Karpas-422 (cell line): ENCODE measurements around the gene NHERF2. TPM values are rescaled to one million over a fixed set of nuclear protein-coding genes. Genes with fewer than 3 reads are reported as not detected.
"Not testable (repeated sequence)": the region's sequence is repeated elsewhere in the genome, so short reads cannot be mapped to it uniquely, and the experiment has no call there.

ENCODE experiments used
- DNase-seq: peaks from one replicate; pipeline ENCODE4 v3.0.0-alpha.2; 2015
- H2AFZ ChIP-seq: fragments of 200-600 bp; sonication (generic); 2 replicates; pipeline ENCODE4 v1.6.1; 2014; ENCODE audit warnings: antibody characterized with exemption, low read length, mixed read lengths
- H3K27ac ChIP-seq: fragments of 200-600 bp; sonication (generic); 2 replicates; pipeline ENCODE4 v1.5.1; 2014; ENCODE audit warnings: mild to moderate bottlenecking, low read length, moderate library complexity
- H3K27me3 ChIP-seq: fragments of 200-600 bp; sonication (generic); 2 replicates; pipeline ENCODE4 v1.6.1; 2014; ENCODE audit warnings: low read length, mixed read lengths
- H3K36me3 ChIP-seq: fragments of 200-600 bp; sonication (generic); 2 replicates; pipeline ENCODE4 v1.6.1; 2014; ENCODE audit warnings: low read length, mixed read lengths; ENCODE audit not compliant: insufficient read depth
- H3K4me1 ChIP-seq: fragments of 200-600 bp; sonication (generic); 2 replicates; pipeline ENCODE4 v1.6.1; 2014; ENCODE audit warnings: mild to moderate bottlenecking, low read length, mixed read lengths
- H3K4me2 ChIP-seq: fragments of 200-600 bp; sonication (generic); 2 replicates; pipeline ENCODE4 v1.6.1; 2014; ENCODE audit warnings: low read length, low read depth, mild to moderate bottlenecking; ENCODE audit not compliant: poor library complexity, severe bottlenecking
- H3K4me3 ChIP-seq: fragments of 200-600 bp; sonication (generic); 2 replicates; pipeline ENCODE4 v1.5.1; 2014; ENCODE audit warnings: mild to moderate bottlenecking, antibody characterized with exemption, low read length, mixed read lengths
- H3K79me2 ChIP-seq: fragments of 200-600 bp; sonication (generic); 2 replicates; pipeline ENCODE4 v1.6.1; 2014; ENCODE audit warnings: mild to moderate bottlenecking, low read length, mixed read lengths
- H3K9ac ChIP-seq: fragments of 200-600 bp; sonication (generic); 2 replicates; pipeline ENCODE4 v1.6.0; 2014; ENCODE audit warnings: low read length
- H3K9me2 ChIP-seq: fragments of 200-600 bp; sonication (generic), shearing (Covaris generic); replicated peaks from 2 replicates; pipeline ENCODE4 v1.6.0; 2014; ENCODE audit warnings: mild to moderate bottlenecking, low read length, moderate library complexity; ENCODE audit not compliant: insufficient read depth
- H3K9me3 ChIP-seq: fragments of 300-700, 200-600 bp; sonication (generic); 2 replicates; pipeline ENCODE4 v1.6.1; 2014; ENCODE audit warnings: low read length, mixed read lengths
- H4K20me1 ChIP-seq: fragments of 200-600 bp; sonication (generic); 2 replicates; pipeline ENCODE4 v1.6.1; 2014; ENCODE audit warnings: mild to moderate bottlenecking, antibody characterized with exemption, low read length, low read depth; ENCODE audit not compliant: insufficient read depth
- total RNA-seq: library from RNA; depleted of rRNA; stranded (reverse); fragments of >200 nt; shearing (Covaris generic); gene quantifications from 2 replicates; pipeline ENCODE4 v1.2.3, GENCODE V29; 2014; ENCODE audit warnings: low replicate concordance

Gene NHERF2
- total RNA-seq, 1 experiment from 2014 or later = not detected

DNA sequence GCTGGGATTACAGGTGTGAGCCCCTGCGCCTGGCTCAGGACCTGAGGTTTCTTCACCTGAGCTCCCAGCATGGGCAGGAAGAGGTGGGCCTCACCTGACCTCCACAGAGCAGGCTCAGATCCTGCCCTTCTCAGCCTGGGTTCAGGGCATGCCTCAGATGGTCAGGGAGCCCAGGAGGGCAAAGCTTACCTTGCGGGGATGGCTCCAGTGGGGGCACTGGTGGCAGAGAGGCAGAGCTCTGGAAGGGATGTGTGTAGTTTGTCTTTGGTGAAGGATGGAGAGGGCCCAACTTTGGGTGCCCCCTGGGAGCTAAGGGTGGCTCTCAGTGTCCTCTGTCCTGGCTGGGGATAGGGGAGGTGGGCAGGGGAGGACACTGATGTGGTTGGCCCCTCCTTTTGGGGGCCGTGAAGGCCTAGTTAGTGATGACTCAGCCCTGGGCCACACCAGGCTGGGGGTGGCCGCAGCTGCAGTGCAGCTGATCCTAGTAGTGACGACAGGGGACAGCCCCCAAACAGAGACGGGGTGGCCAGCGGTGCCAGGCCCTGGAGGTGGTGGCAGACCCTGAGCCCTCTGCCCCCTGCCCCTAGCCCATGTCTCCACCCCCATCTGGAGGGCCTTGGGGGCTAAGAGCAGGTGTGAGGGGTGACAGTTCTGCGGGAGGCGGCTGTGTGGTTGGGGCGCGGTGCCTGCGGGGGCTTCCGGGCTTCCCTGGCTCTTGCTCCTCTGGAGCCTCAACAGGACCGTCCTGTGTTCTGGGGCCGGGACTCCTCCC is 5.8 kb downstream of the NHERF2 start:
- DNase-seq = no peak
- no peak overlapping the region for H3K4me3 ChIP-seq
- no peaks in the 10 kb centered on the region for H3K4me1 ChIP-seq
- H3K4me2 ChIP-seq = no peak overlapping the region
- no peak overlapping the region for H2AFZ ChIP-seq
- H3K9me2 ChIP-seq = no peaks in the 10 kb centered on the region
- H3K27ac ChIP-seq = no peak overlapping the region
- no peaks in the 10 kb centered on the region for H3K79me2 ChIP-seq
- H3K27me3 ChIP-seq = no peaks in the 10 kb centered on the region
- H4K20me1 ChIP-seq = no peaks in the 10 kb centered on the region
- H3K9me3 ChIP-seq = no peaks in the 10 kb centered on the region
- no peaks in the 10 kb centered on the region for H3K36me3 ChIP-seq
- H3K9ac ChIP-seq = no peak overlapping the region

GRCh38 chr16:2033057-2033908 is 6.6 kb downstream of the NHERF2 start:
- Histone ChIP-seq H3K9me3 (no peaks in the 10 kb centered on the region), H3K4me2 (no peak overlapping the region), H3K36me3 (no peaks in the 10 kb centered on the region), H3K4me3 (no peak overlapping the region), H3K27ac (no peak overlapping the region), H3K79me2 (no peaks in the 10 kb centered on the region), H3K9me2 (no peaks in the 10 kb centered on the region), H4K20me1 (no peaks in the 10 kb centered on the region), H3K27me3 (no peaks in the 10 kb centered on the region), H2AFZ (no peak overlapping the region), H3K4me1 (no peaks in the 10 kb centered on the region), H3K9ac (no peak overlapping the region)
- DNase-seq = no peak

DNA sequence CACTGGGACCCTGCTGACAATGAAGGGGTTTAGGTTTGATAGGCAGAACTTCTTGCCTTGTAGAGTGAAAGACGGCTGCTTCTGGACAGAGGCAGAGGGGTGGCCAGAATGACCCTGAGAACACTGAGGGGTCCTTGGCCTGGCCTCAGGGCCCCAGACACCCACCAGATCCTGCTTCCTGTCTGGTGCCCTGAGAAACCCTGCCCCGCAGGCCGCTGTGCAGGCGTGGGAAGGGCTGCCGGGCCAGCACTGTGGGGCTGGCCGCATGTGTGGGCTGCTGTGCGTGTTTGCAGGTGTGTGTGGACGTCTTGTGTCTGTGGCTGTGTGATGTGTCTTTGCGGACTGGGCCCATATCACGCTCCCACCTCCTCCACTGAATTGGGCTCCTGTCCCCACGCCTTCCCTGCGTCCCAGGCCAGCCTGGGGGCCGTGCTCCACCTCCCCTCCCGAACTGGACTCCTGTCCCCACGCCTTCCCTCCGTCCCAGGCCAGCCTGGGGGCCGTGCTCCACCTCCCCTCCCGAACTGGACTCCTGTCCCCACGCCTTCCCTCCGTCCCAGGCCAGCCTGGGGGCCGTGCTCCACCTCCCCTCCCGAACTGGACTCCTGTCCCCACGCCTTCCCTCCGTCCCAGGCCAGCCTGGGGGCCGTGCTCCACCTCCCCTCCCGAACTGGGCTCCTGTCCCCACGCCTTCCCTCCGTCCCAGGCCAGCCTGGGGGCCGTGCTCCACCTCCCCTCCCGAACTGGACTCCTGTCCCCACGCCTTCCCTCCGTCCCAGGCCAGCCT is 7.4 kb downstream of the NHERF2 start:
- H3K4me1 ChIP-seq, H4K20me1 ChIP-seq, H3K27me3 ChIP-seq, H3K9me3 ChIP-seq, H3K36me3 ChIP-seq, H2AFZ ChIP-seq, H3K27ac ChIP-seq, H3K79me2 ChIP-seq, H3K9ac ChIP-seq, H3K9me2 ChIP-seq, DNase-seq, H3K4me2 ChIP-seq, H3K4me3 ChIP-seq: not testable (repeated sequence)

DNA sequence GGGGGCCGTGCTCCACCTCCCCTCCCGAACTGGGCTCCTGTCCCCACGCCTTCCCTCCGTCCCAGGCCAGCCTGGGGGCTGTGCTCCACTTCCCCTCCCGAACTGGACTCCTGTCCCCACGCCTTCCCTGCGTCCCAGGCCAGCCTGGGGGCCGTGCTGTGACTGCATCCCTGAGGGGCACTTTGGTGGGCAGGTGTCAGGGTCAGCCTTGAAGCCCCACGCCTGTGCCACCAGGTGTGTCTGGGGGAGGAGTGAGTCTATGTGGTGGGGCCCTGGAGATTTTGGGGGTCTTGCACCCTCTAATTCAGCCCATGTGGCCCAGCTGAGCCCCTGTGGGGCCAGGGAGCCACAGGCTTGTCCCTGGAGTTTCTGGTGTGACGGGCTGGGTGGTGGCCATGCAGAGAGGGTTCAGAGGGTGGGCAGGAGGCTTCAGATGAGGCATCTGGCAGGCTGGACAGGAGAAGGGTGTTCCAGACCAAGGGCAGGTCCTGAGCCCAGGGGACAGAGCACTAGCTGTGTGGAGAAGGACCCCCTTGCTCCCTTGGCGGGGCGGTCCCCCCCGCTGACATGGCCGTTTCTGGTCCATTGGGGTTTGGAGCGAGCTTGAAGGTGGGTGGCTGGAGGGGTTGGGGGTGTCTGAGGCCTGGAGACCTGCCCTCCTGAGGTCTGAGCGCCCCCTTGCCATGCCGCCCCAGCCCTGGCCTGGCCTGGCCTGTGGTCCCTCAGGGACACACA is 8.2 kb downstream of the NHERF2 start:
- Histone ChIP-seq H3K27me3 (no peaks in the 10 kb centered on the region), H3K79me2 (no peaks in the 10 kb centered on the region), H3K4me2 (no peak overlapping the region), H3K9me2 (no peaks in the 10 kb centered on the region), H3K9me3 (no peaks in the 10 kb centered on the region), H3K9ac (no peak overlapping the region), H3K4me1 (no peaks in the 10 kb centered on the region), H2AFZ (no peak overlapping the region), H3K4me3 (no peak overlapping the region), H4K20me1 (no peaks in the 10 kb centered on the region), H3K27ac (no peak overlapping the region), H3K36me3 (no peaks in the 10 kb centered on the region)
- DNase-seq = no peak

DNA sequence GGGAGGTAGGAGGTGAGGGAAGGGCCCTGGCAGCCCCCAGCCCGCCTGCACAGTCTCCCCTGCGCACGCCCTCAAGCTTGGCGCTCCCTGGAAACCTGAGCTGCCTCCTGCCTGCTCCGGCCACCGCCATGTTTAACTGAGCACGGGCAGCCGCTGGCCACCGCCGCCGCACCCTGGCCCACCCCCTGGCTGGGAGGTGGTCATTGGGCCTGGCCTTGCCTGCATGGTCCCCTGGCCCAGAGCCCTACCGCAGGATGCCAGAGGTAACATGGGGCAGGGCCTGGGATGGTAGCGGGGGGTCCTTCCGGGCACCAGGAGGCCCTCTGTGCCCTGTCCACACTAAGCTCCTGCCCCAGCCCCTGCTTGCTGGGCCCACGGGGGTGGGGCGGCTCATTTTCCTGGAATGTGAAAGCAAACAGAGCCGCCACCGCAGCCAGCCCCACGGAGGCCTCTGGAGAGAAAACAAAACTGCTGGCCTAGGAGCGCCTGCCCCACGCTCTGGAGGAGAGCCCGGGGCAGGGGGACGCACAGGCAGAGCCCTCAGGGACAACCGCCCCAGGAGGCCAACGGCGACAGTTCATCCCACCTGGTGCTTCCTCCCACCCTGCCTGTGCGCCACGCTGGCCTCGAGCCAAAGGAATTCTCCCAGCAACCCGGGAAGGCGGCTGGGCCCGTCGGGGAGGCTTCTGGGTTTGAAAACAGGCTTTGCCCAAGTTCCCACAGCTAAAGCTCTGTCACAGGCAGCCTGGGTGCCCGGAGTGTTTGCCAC is 8.9 kb downstream of the NHERF2 start:
- H3K9ac ChIP-seq = no peak overlapping the region
- no peak overlapping the region for H3K27ac ChIP-seq
- no peaks in the 10 kb centered on the region for H3K27me3 ChIP-seq
- no peaks in the 10 kb centered on the region for H3K4me1 ChIP-seq
- no peaks in the 10 kb centered on the region for H3K36me3 ChIP-seq
- no peak for DNase-seq
- H3K79me2 ChIP-seq = no peaks in the 10 kb centered on the region
- H3K9me3 ChIP-seq = no peaks in the 10 kb centered on the region
- H2AFZ ChIP-seq = no peak overlapping the region
- H4K20me1 ChIP-seq = no peaks in the 10 kb centered on the region
- no peak overlapping the region for H3K4me2 ChIP-seq
- no peak overlapping the region for H3K4me3 ChIP-seq
- H3K9me2 ChIP-seq = no peaks in the 10 kb centered on the region

GRCh38 chr16:2036200-2036966 is 9.7 kb downstream of the NHERF2 start:
- H3K9ac ChIP-seq = no peak overlapping the region
- no peaks in the 10 kb centered on the region for H3K36me3 ChIP-seq
- H3K9me2 ChIP-seq = no peaks in the 10 kb centered on the region
- H3K4me1 ChIP-seq = no peaks in the 10 kb centered on the region
- H3K79me2 ChIP-seq = no peaks in the 10 kb centered on the region
- no peak overlapping the region for H3K27ac ChIP-seq
- no peaks in the 10 kb centered on the region for H3K9me3 ChIP-seq
- no peak overlapping the region for H2AFZ ChIP-seq
- no peak overlapping the region for H3K4me3 ChIP-seq
- H3K27me3 ChIP-seq = no peaks in the 10 kb centered on the region
- no peaks in the 10 kb centered on the region for H4K20me1 ChIP-seq
- no peak overlapping the region for H3K4me2 ChIP-seq
- no peak for DNase-seq

GRCh38 chr16:2037115-2037514 is 10.4 kb downstream of the NHERF2 start:
- no peak overlapping the region for H2AFZ ChIP-seq
- H3K9me2 ChIP-seq = no peaks in the 10 kb centered on the region
- H3K27ac ChIP-seq = no peak overlapping the region
- no peak overlapping the region for H3K4me2 ChIP-seq
- H3K79me2 ChIP-seq = no peaks in the 10 kb centered on the region
- H3K27me3 ChIP-seq = no peaks in the 10 kb centered on the region
- no peak for DNase-seq
- no peaks in the 10 kb centered on the region for H3K4me1 ChIP-seq
- H3K9ac ChIP-seq = no peak overlapping the region
- no peaks in the 10 kb centered on the region for H4K20me1 ChIP-seq
- H3K9me3 ChIP-seq = no peaks in the 10 kb centered on the region
- no peaks in the 10 kb centered on the region for H3K36me3 ChIP-seq
- no peak overlapping the region for H3K4me3 ChIP-seq
